Measurements from ENCODE around the gene AHNAK.

- TF ChIP-seq CTCF (IDR thresholded peaks at IDR 0.05; ENCODE audit: low read length) = no peak
- TF ChIP-seq EZH2 (IDR thresholded peaks at IDR 0.05; ENCODE audit: borderline replicate concordance, low read length) = no peak
Measured at GRCh38 chr11:62428871-62429560, 117.6 kb downstream of the AHNAK start.
